Activated B cell treated with CpG ODN at 0.5 μM for 24 hours (primary cell): ENCODE results near the gene JAZF1. TPM values are rescaled to one million over a fixed set of nuclear protein-coding genes. Genes with fewer than 3 reads are reported as not detected.

Experiments used
- ATAC-seq: fragments of 200-7000 bp; cut with Tn5 transposase; one replicate; pipeline ENCODE4 v1.10.0; 2021; ENCODE audit warnings: low read depth, mild to moderate bottlenecking, moderate library complexity
- CTCF ChIA-PET: fragments of 350-600 bp; sonication (Branson Sonifier 250); formaldehyde crosslinking; loops from one replicate; lab custom pipeline; 2021; ENCODE audit warnings: antibody characterized with exemption; lab: Charles Lee
- POLR2A ChIA-PET: fragments of 350-600 bp; sonication (Branson Sonifier 250); formaldehyde crosslinking; loops from one replicate; lab custom pipeline; 2021; ENCODE audit warnings: antibody characterized with exemption; lab: Charles Lee
- DNase-seq: peaks from one replicate; pipeline ENCODE4 v3.0.0; 2022
- H3K27ac Mint-ChIP-seq: one replicate; pipeline ENCODE4 v1.8.0; 2020; ENCODE audit warnings: mixed read lengths
- H3K27me3 Mint-ChIP-seq: one replicate; pipeline ENCODE4 v1.8.0; 2021; ENCODE audit warnings: mixed read lengths
- H3K36me3 Mint-ChIP-seq: one replicate; pipeline ENCODE4 v1.8.0; 2021; ENCODE audit warnings: low read depth, mixed read lengths
- H3K4me1 Mint-ChIP-seq: one replicate; pipeline ENCODE4 v1.8.0; 2021; ENCODE audit warnings: mixed read lengths
- H3K4me3 Mint-ChIP-seq: one replicate; pipeline ENCODE4 v1.8.0; 2020; ENCODE audit warnings: mild to moderate bottlenecking, mixed read lengths
- H3K9me3 Mint-ChIP-seq: one replicate; pipeline ENCODE4 v1.8.0; 2020; ENCODE audit warnings: mixed read lengths
- intact Hi-C: fragments of 100-400 bp; cut with micrococcal nuclease; formaldehyde crosslinking; loops from one replicate; pipeline ENCODE4 v1.15.1; 2024
- total RNA-seq: library from RNA; stranded (reverse); gene quantifications from 2 replicates; pipeline ENCODE4 v1.2.3, GENCODE V29; 2022
- TF ChIP-seq, protein P1 (sequence below): fragments of 200-600 bp; IDR thresholded peaks from one replicate; pipeline ENCODE4 v1.8.0; 2022; ENCODE audit warnings: antibody characterized with exemption, mild to moderate bottlenecking

JAZF1 gene
- total RNA-seq, 1 donor from 2014 or later = 54.8 TPM

DNA sequence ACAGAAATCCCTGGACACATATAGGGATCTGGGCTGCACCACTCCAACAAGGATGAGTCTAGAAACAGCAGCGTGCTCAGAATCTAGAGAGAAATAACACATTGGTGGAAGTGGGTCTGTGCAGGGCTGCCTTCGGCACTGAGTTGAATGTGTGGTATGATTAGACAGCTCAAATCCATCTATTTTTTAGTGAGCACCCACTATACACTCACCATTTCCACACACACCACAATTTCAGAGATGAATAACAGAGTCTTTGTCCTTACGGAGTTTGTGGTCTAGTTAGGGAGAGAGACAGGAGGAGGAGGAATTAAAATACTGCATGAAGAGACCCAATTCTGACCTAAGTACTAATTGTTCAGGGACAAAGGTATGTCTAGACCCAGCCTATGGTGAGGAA lies 44.2 kb downstream of the JAZF1 start:
- no peak overlapping the region for H3K4me3 Mint-ChIP-seq
- H3K4me1 Mint-ChIP-seq = peaks cover 35% of the 10 kb centered on the region
- intact Hi-C loops = no loop called here
- H3K9me3 Mint-ChIP-seq = no peaks in the 10 kb centered on the region
- CTCF ChIA-PET = no interaction called here
- no peak overlapping the region for H3K27ac Mint-ChIP-seq
- DNase-seq = no peak
- TF ChIP-seq, protein P1, sequence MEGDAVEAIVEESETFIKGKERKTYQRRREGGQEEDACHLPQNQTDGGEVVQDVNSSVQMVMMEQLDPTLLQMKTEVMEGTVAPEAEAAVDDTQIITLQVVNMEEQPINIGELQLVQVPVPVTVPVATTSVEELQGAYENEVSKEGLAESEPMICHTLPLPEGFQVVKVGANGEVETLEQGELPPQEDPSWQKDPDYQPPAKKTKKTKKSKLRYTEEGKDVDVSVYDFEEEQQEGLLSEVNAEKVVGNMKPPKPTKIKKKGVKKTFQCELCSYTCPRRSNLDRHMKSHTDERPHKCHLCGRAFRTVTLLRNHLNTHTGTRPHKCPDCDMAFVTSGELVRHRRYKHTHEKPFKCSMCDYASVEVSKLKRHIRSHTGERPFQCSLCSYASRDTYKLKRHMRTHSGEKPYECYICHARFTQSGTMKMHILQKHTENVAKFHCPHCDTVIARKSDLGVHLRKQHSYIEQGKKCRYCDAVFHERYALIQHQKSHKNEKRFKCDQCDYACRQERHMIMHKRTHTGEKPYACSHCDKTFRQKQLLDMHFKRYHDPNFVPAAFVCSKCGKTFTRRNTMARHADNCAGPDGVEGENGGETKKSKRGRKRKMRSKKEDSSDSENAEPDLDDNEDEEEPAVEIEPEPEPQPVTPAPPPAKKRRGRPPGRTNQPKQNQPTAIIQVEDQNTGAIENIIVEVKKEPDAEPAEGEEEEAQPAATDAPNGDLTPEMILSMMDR = no peak
- peaks cover 29% of the 10 kb centered on the region for H3K36me3 Mint-ChIP-seq
- no peaks in the 10 kb centered on the region for H3K27me3 Mint-ChIP-seq
- POLR2A ChIA-PET = interaction anchor here (0.7 kb wide), 1 partner anchor 43 kb away, joined by 3 read pairs; no protein-coding TSS in a partner anchor
- no peak for ATAC-seq

DNA sequence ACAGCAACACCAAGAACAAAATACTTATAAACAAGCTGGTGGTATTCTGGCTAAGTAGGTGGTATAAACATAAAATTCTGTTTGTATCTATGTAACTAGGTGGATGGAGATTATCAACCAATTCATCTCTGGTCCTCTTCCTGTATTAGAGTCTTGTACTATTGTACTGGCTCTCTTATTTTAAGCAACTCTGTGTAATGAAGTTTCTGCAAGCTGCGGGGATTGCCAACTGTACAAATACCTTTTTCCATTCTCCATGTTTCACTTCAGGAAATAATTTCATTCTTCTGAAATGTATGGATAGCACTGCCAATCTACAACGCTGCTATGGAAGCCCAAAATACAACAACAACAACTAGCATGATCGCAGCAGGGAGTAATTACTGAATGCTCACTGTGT lies 44.8 kb downstream of the JAZF1 start:
- H3K4me1 Mint-ChIP-seq = peaks cover 36% of the 10 kb centered on the region
- ChIA-PET CTCF (interaction anchor here (0.7 kb wide), 1 partner anchor 73 kb away, joined by 3 read pairs; no protein-coding TSS in a partner anchor), POLR2A (interaction anchor here (0.7 kb wide), 1 partner anchor 44 kb away, joined by 3 read pairs; no protein-coding TSS in a partner anchor)
- ATAC-seq (no peak), DNase-seq (no peak)
- H3K27me3 Mint-ChIP-seq = no peaks in the 10 kb centered on the region
- no peak overlapping the region for H3K4me3 Mint-ChIP-seq
- H3K27ac Mint-ChIP-seq = no peak overlapping the region
- H3K36me3 Mint-ChIP-seq = peaks cover 29% of the 10 kb centered on the region
- intact Hi-C loops = no loop called here
- TF ChIP-seq, protein P1 = no peak
- no peaks in the 10 kb centered on the region for H3K9me3 Mint-ChIP-seq

DNA sequence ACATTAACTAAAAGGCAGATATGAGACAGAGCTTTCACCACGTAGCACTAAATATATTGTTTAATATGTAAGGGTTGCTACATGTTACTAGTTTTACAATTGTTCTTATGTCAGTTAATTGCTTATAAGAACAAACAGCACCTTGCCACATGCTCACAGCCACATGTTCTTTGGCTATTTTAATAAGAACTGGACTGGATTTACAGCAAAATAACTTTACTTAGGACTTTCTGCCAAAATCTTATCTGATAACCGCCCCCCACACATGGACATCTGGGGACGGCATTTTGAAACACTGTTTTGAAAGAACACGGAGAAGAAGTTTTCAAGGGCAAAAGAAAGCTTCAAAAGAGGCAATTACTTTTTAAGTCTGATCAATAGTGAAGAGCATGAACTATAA lies 45.3 kb downstream of the JAZF1 start:
- DNase-seq (no peak), ATAC-seq (no peak)
- Mint-ChIP-seq H3K4me1 (peaks cover 40% of the 10 kb centered on the region), H3K9me3 (no peaks in the 10 kb centered on the region), H3K27ac (no peak overlapping the region), H3K27me3 (no peaks in the 10 kb centered on the region), H3K36me3 (peaks cover 29% of the 10 kb centered on the region), H3K4me3 (no peak overlapping the region)
- ChIA-PET CTCF (interaction anchor here (0.7 kb wide), 1 partner anchor 73 kb away, joined by 3 read pairs; no protein-coding TSS in a partner anchor), POLR2A (no interaction called here)
- TF ChIP-seq, protein P1 = no peak
- intact Hi-C loops = no loop called here

DNA sequence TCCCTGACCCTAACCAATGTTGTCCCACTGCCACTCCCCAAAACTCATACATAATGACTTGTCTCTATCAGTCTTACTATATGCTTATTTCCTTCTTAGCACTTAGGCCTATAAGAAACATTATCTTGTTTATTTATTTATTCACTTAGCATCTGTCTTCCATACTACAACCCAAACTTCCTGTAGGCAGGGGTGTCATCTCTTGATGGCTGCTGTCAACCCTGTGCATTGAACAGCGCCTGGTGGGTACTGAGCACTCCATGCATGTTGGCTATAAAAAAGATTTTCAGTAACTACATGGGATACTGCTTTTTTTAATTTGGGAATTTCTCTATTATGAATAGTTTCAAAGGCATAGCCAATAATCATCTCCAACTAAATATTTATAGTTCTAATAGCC lies 46.7 kb downstream of the JAZF1 start:
- Mint-ChIP-seq H3K27ac (no peak overlapping the region), H3K4me1 (peaks cover 50% of the 10 kb centered on the region), H3K9me3 (no peaks in the 10 kb centered on the region), H3K27me3 (no peaks in the 10 kb centered on the region), H3K4me3 (no peak overlapping the region), H3K36me3 (peaks cover 23% of the 10 kb centered on the region)
- ChIA-PET CTCF (no interaction called here), POLR2A (interaction anchor here (0.6 kb wide), 1 partner anchor 298 kb away, joined by 3 read pairs; no protein-coding TSS in a partner anchor)
- intact Hi-C loops = loop anchor here (2.0 kb wide), 1 partner anchor 21 kb away; no protein-coding TSS in a partner anchor
- no peak for ATAC-seq
- TF ChIP-seq, protein P1 = no peak
- no peak for DNase-seq

DNA sequence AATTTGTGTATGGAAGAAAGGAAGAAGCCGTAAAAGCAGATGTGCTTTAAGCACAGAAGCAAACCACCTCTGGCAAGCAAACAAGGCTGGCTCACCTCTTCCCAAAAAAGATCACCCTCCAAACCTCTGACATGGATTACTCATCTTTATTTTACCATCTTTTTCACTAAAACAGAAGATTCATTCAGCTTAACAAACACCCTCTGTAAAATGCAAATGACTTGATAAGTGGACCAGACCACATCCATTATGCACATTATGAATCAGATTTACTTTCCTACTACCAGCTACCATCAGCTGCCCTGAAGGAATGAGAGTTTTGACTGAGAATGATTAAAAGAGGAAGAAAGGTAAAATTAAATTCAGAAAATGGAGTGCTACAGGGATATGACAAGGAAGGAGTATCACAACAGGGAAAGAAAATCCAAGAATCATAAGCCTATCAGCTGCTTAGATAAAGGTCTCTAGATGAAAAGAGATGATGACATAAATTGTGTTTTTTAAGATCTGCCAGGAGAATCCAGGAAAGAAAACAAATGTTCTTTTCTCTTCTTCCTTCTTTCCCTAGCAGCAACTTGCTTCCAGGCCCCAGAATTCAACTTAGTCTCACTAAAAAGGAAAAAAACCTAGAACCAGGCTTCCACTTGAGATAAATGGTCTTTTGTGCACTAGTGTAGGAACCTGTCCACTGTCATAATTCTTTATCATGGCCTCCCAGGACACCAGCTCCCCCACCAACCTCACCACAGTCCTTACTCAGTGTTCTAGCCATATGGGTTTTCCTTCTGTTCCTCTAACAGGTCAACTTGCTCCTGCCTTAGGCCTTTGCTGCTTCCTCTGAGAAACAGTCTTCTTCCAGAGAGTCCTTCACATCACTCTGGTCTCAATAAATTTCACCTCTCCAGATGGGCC lies 47.4 kb downstream of the JAZF1 start:
- POLR2A ChIA-PET = interaction anchor here (0.6 to 1.1 kb wide), 4 partner anchors 9 to 75 kb away, joined by 3 to 5 read pairs (median 4); no protein-coding TSS in a partner anchor
- peaks cover 23% of the 10 kb centered on the region for H3K36me3 Mint-ChIP-seq
- CTCF ChIA-PET = no interaction called here
- no peaks in the 10 kb centered on the region for H3K27me3 Mint-ChIP-seq
- H3K4me3 Mint-ChIP-seq = no peak overlapping the region
- peaks cover 57% of the 10 kb centered on the region for H3K4me1 Mint-ChIP-seq
- TF ChIP-seq, protein P1 = no peak
- peak; percentile 74 for ATAC-seq
- no peak for DNase-seq
- peak overlapping the region; percentile 25 for H3K27ac Mint-ChIP-seq
- H3K9me3 Mint-ChIP-seq = no peaks in the 10 kb centered on the region
- intact Hi-C loops = loop anchor here (2.0 kb wide), 1 partner anchor 22 kb away; no protein-coding TSS in a partner anchor
